Caco-2 (cell line): Measurements from ENCODE around the gene MAN1B1. TPM values are rescaled to one million over a fixed set of nuclear protein-coding genes. Genes with fewer than 3 reads are reported as not detected.

Experiments used
- BruUV-seq: library from RNA; stranded (reverse); fragments of 400-500 nt; replicated peaks from 2 replicates; lab custom pipeline; 2021; lab: Mats Ljungman, UMichigan
- CTCF ChIA-PET: fragments of 300-600 bp; sonication (Branson Sonifier 250); formaldehyde crosslinking; loops from one replicate; lab custom pipeline; 2022; ENCODE audit warnings: antibody characterized with exemption; lab: Charles Lee
- POLR2A ChIA-PET: fragments of 300-600 bp; sonication (Branson Sonifier 250); formaldehyde crosslinking; loops from one replicate; lab custom pipeline; 2022; ENCODE audit warnings: antibody characterized with exemption; lab: Charles Lee
- DNase-seq, 2 experiments: peaks; one replicate each; pipeline versions ENCODE4 v3.0.0 to v3.0.0-alpha.2; 2020 to 2022
- H3K27me3 ChIP-seq: replicated peaks from 2 replicates; pipeline ENCODE4 v1.6.0; 2011; ENCODE audit warnings: low read length; ENCODE audit not compliant: control insufficient read depth, insufficient read depth
- H3K36me3 ChIP-seq: 2 replicates; pipeline ENCODE4 v1.5.1; 2011; ENCODE audit warnings: low read length; ENCODE audit not compliant: control insufficient read depth, insufficient read depth
- H3K4me1 ChIP-seq: fragments of 250-450 bp; sonication (Bioruptor Pico); 2 replicates; pipeline ENCODE4 v1.5.1; 2020; ENCODE audit warnings: mild to moderate bottlenecking
- H3K4me3 ChIP-seq: 2 replicates; pipeline ENCODE4 v1.5.1; 2011; ENCODE audit warnings: low read depth, mild to moderate bottlenecking, control low read depth, low read length
- H3K9me3 ChIP-seq: fragments of 250-450 bp; sonication (Bioruptor Pico); 2 replicates; pipeline ENCODE4 v1.5.1; 2020; ENCODE audit warnings: mild to moderate bottlenecking, moderate library complexity
- H3K27ac Mint-ChIP-seq: one replicate; pipeline ENCODE4 v1.8.0; 2022; ENCODE audit warnings: mixed read lengths; ENCODE audit not compliant: unreplicated experiment
- H3K27me3 Mint-ChIP-seq: one replicate; pipeline ENCODE4 v1.8.0; 2022; ENCODE audit warnings: mixed read lengths; ENCODE audit not compliant: insufficient read depth, unreplicated experiment
- H3K36me3 Mint-ChIP-seq: one replicate; pipeline ENCODE4 v1.8.0; 2022; ENCODE audit warnings: mild to moderate bottlenecking, mixed read lengths; ENCODE audit not compliant: insufficient read depth, unreplicated experiment
- H3K4me1 Mint-ChIP-seq: one replicate; pipeline ENCODE4 v1.8.0; 2022; ENCODE audit warnings: low read depth, mixed read lengths; ENCODE audit not compliant: unreplicated experiment
- H3K4me3 Mint-ChIP-seq: one replicate; pipeline ENCODE4 v1.8.0; 2022; ENCODE audit warnings: mild to moderate bottlenecking, moderate library complexity, mixed read lengths; ENCODE audit not compliant: unreplicated experiment
- H3K9me3 Mint-ChIP-seq: one replicate; pipeline ENCODE4 v1.8.0; 2022; ENCODE audit warnings: mixed read lengths; ENCODE audit not compliant: unreplicated experiment
- CTCF ChIP-seq, 2 experiments: fragments of 200-600 bp in 1 of 2; IDR thresholded peaks; 1 replicate in 1 of 2; 2 replicates in 1 of 2; pipeline versions ENCODE4 v1.5.1 to v1.8.0; 2011 to 2022; ENCODE audit warnings: antibody characterized with exemption in 1 of 2, control low read depth in 1 of 2, inconsistent platforms in 1 of 2, low read depth in 1 of 2, low read length in 1 of 2, mild to moderate bottlenecking in 1 of 2, moderate library complexity in 1 of 2; ENCODE audit not compliant: insufficient read depth in 1 of 2, severe bottlenecking in 1 of 2, unreplicated experiment in 1 of 2
- intact Hi-C: fragments of 100-400 bp; cut with micrococcal nuclease; formaldehyde crosslinking; loops from one replicate; pipeline ENCODE4 v1.10.0; 2022; ENCODE audit not compliant: unreplicated experiment
- total RNA-seq: library from RNA; stranded (reverse); gene quantifications from 2 replicates; pipeline ENCODE4 v1.2.3, GENCODE V29; 2022

Gene MAN1B1
- total RNA-seq, 1 experiment from 2014 or later: 57.7 TPM

- Histone ChIP-seq H3K36me3 (peaks cover 1% of the 10 kb centered on the region), H3K27me3 (no peaks in the 10 kb centered on the region), H3K4me1 (peaks cover 8% of the 10 kb centered on the region), H3K9me3 (no peaks in the 10 kb centered on the region), H3K4me3 (no peak overlapping the region)
- no peaks in the 10 kb centered on the region for H3K27me3 Mint-ChIP-seq
- ChIA-PET CTCF (no interaction called here), POLR2A (no interaction called here)
- peaks cover 15% of the 10 kb centered on the region for H3K4me1 Mint-ChIP-seq
- TF ChIP-seq CTCF (IDR thresholded peaks at IDR 0.05; ENCODE audit: insufficient read depth in 1 of 2, low read depth in 1 of 2, low read length in 1 of 2, severe bottlenecking in 1 of 2, unreplicated experiment in 1 of 2): no peak
- no peak for DNase-seq
- no peaks in the 10 kb centered on the region for H3K9me3 Mint-ChIP-seq
- peaks cover 19% of the 10 kb centered on the region for H3K36me3 Mint-ChIP-seq
- H3K27ac Mint-ChIP-seq: no peak overlapping the region
- H3K4me3 Mint-ChIP-seq: no peak overlapping the region
- BruUV-seq: no TSS peak
- intact Hi-C loops: no loop called here
These were observed 3.3 kb upstream of the MAN1B1 start for GRCh38 chr9:137083394-137084004.

DNA sequence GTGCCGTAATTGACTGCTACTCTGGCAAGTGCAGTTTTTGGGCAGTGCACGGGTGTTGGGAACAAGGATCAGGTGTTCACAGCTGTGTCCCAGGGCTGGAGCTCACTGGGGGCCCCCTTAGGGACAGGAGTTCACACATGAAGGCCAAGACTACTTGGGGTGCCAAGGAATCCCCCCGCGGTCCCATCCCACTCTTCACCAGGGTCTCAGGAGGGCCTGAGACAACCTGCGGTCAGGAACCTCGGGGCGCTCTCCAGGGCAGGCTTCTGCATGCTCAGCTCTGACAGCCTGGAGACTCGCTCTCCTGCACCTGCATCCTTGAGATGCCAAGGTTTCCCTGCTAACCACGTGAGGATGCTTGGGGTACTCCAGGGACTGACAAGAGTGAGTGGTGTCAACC, 2.3 kb upstream of the MAN1B1 start:
- no peak overlapping the region for H3K4me3 Mint-ChIP-seq
- POLR2A ChIA-PET: interaction anchor here (0.6 kb wide), 1 partner anchor 542 kb away, joined by 4 read pairs; no protein-coding TSS in a partner anchor

More for the DNA sequence above, 2.3 kb upstream of the MAN1B1 start:
- CTCF ChIA-PET: interaction anchor here (0.6 to 2.9 kb wide), 2 partner anchors 17 to 659 kb away, joined by 3 to 42 read pairs; no protein-coding TSS in a partner anchor
- no peaks in the 10 kb centered on the region for H3K9me3 Mint-ChIP-seq
- DNase-seq: no peak
- H3K4me3 ChIP-seq: no peak overlapping the region
- H3K27me3 Mint-ChIP-seq: no peaks in the 10 kb centered on the region
- H3K27ac Mint-ChIP-seq: no peak overlapping the region
- peaks cover 7% of the 10 kb centered on the region for H3K4me1 ChIP-seq
- no peak for TF ChIP-seq CTCF (IDR thresholded peaks at IDR 0.05; ENCODE audit: insufficient read depth in 1 of 2, low read depth in 1 of 2, low read length in 1 of 2, severe bottlenecking in 1 of 2, unreplicated experiment in 1 of 2)
- no peaks in the 10 kb centered on the region for H3K9me3 ChIP-seq
- intact Hi-C loops: no loop called here
- peaks cover 1% of the 10 kb centered on the region for H3K36me3 ChIP-seq
- peaks cover 25% of the 10 kb centered on the region for H3K36me3 Mint-ChIP-seq
- no TSS peak for BruUV-seq
- peaks cover 15% of the 10 kb centered on the region for H3K4me1 Mint-ChIP-seq
- no peaks in the 10 kb centered on the region for H3K27me3 ChIP-seq
